SK-N-MC (cell line): ENCODE results near the gene GSTM2.

Experiments used
- EZH2 ChIP-seq: fragments of 200-600 bp; sonication (generic); IDR thresholded peaks from one replicate; pipeline ENCODE4 v1.6.1; 2017; ENCODE audit warnings: antibody characterized with exemption
- POLR2AphosphoS5 ChIP-seq: IDR thresholded peaks from 2 replicates; pipeline ENCODE4 v1.6.1; 2012; ENCODE audit warnings: mild to moderate bottlenecking, low read depth, low read length, borderline replicate concordance

GRCh38 chr1:109636201-109636952 is 31.5 kb upstream of the GSTM2 start:
- no peak for TF ChIP-seq POLR2AphosphoS5
- no peak for TF ChIP-seq EZH2
